HCT116 (cell line): Measurements from ENCODE around the gene OR8K1. TPM values are rescaled to one million over a fixed set of nuclear protein-coding genes. Genes with fewer than 3 reads are reported as not detected.

ENCODE experiments used
- ATAC-seq: fragments of 200-7000 bp; cut with Tn5 transposase; 2 replicates; pipeline ENCODE4 v1.9.1; 2020; ENCODE audit warnings: mild to moderate bottlenecking, moderate library complexity
- BruUV-seq: library from RNA; stranded (reverse); fragments of 400-500 nt; replicated peaks from 2 replicates; lab custom pipeline; 2021; lab: Mats Ljungman, UMichigan
- CTCF ChIA-PET: fragments of 300-600 bp; sonication (Branson Sonifier 250); formaldehyde crosslinking; loops from one replicate; lab custom pipeline; 2021; ENCODE audit warnings: antibody characterized with exemption; lab: Charles Lee
- POLR2A ChIA-PET: fragments of 300-600, 350-600 bp; sonication (Branson Sonifier 250); formaldehyde crosslinking; loops from one replicate; lab custom pipeline; 2021; ENCODE audit warnings: antibody characterized with exemption; lab: Charles Lee
- RAD21 ChIA-PET, 2 experiments: fragments of 300-600 bp; sonication (Branson Sonifier 250); formaldehyde crosslinking; loops; one replicate each; lab custom pipeline; 2023; ENCODE audit warnings: low total read pairs in 2 of 2; ENCODE audit not compliant: uncharacterized antibody in 2 of 2, unreplicated experiment in 2 of 2, low non-redundant PET in 1 of 2; lab: Charles Lee
- DNase-seq: peaks from one replicate; pipeline ENCODE4 v3.0.0-alpha.2; 2010; ENCODE audit warnings: low read depth, low spot score
- H2AFZ ChIP-seq: fragments of 200-600 bp; shearing (Covaris generic), sonication (generic); 2 replicates; pipeline ENCODE4 v1.6.1; 2017; ENCODE audit warnings: low read depth, mixed run types, mixed read lengths, antibody characterized with exemption, low read length; ENCODE audit not compliant: poor library complexity, severe bottlenecking
- H3K27ac ChIP-seq: 2 replicates; pipeline ENCODE4 v1.5.1; 2012; ENCODE audit warnings: low read depth, low read length
- H3K27me3 ChIP-seq: fragments of 200-600 bp; sonication (generic); 2 replicates; pipeline ENCODE4 v1.6.1; 2016; ENCODE audit warnings: mixed run types, low read length, mixed read lengths; ENCODE audit not compliant: insufficient read depth
- H3K36me3 ChIP-seq, 2 experiments: fragments of 200-500 bp in 1 of 2; fragments of 200-600 bp in 1 of 2; sonication (Bioruptor generic) in 1 of 2; sonication (generic) in 1 of 2; 2 replicates each; pipeline versions ENCODE4 v1.5.1 to v1.6.1; 2014 to 2016; ENCODE audit warnings: low read length in 2 of 2, inconsistent platforms in 1 of 2, mixed read lengths in 1 of 2, mixed run types in 1 of 2; ENCODE audit not compliant: insufficient read depth in 2 of 2, control insufficient read depth in 1 of 2
- H3K4me1 ChIP-seq, 2 experiments: fragments of 200-600 bp in 1 of 2; sonication (generic) in 1 of 2; 2 replicates each; pipeline versions ENCODE4 v1.5.1 to v1.6.1; 2012 to 2017; ENCODE audit warnings: low read length in 2 of 2, inconsistent platforms in 1 of 2, mild to moderate bottlenecking in 1 of 2, mixed read lengths in 1 of 2, mixed run types in 1 of 2, moderate library complexity in 1 of 2; ENCODE audit not compliant: insufficient read depth in 2 of 2, control insufficient read depth in 1 of 2
- H3K4me2 ChIP-seq: fragments of 200-600 bp; sonication (generic); 2 replicates; pipeline ENCODE4 v1.6.1; 2017; ENCODE audit warnings: mixed run types, low read length, mixed read lengths
- H3K4me3 ChIP-seq, 2 experiments: fragments of 200-600 bp in 1 of 2; sonication (generic) in 1 of 2; replicated peaks in 1 of 2; 2 replicates each; pipeline ENCODE4 v1.5.1; 2011 to 2016; ENCODE audit warnings: low read length in 2 of 2, control low read depth in 1 of 2, low read depth in 1 of 2, mild to moderate bottlenecking in 1 of 2, mixed read lengths in 1 of 2, mixed run types in 1 of 2
- H3K79me2 ChIP-seq: fragments of 200-600 bp; sonication (generic); 2 replicates; pipeline ENCODE4 v1.6.1; 2017; ENCODE audit warnings: mild to moderate bottlenecking, mixed run types, low read length, moderate library complexity, mixed read lengths; ENCODE audit not compliant: insufficient read depth
- H3K9ac ChIP-seq: fragments of 200-600 bp; sonication (generic); 2 replicates; pipeline ENCODE4 v1.6.1; 2016; ENCODE audit warnings: low read length, mixed read lengths
- H3K9me2 ChIP-seq: fragments of 200-600 bp; sonication (generic), shearing (Covaris generic); 2 replicates; pipeline ENCODE4 v1.6.1; 2017; ENCODE audit warnings: mixed run types, mild to moderate bottlenecking, moderate library complexity; ENCODE audit not compliant: insufficient read depth
- H3K9me3 ChIP-seq, 2 experiments: fragments of 200-500 bp in 1 of 2; fragments of 200-600 bp in 1 of 2; sonication (Bioruptor generic) in 1 of 2; sonication (generic) in 1 of 2; 2 replicates each; pipeline ENCODE4 v1.6.1; 2014 to 2017; ENCODE audit warnings: low read length in 2 of 2, mixed read lengths in 2 of 2, inconsistent platforms in 1 of 2, low read depth in 1 of 2, mild to moderate bottlenecking in 1 of 2, mixed run types in 1 of 2, moderate library complexity in 1 of 2; ENCODE audit not compliant: control insufficient read depth in 1 of 2, insufficient read depth in 1 of 2
- H4K20me1 ChIP-seq: fragments of 200-600 bp; sonication (generic), shearing (Covaris generic); 2 replicates; pipeline ENCODE4 v1.6.1; 2017; ENCODE audit warnings: mixed run types, mild to moderate bottlenecking, moderate library complexity; ENCODE audit not compliant: insufficient read depth
- ELF1 ChIP-seq: IDR thresholded peaks from 2 replicates; pipeline ENCODE4 v1.6.1; 2012; ENCODE audit warnings: low read depth, borderline replicate concordance
- FOSL1 ChIP-seq: IDR thresholded peaks from 2 replicates; pipeline ENCODE4 v1.6.1; 2012; ENCODE audit warnings: low read depth
- JUND ChIP-seq: IDR thresholded peaks from 2 replicates; pipeline ENCODE4 v1.6.1; 2012
- SRF ChIP-seq: IDR thresholded peaks from 2 replicates; pipeline ENCODE4 v1.6.1; 2012; ENCODE audit warnings: low read depth
- ZNF274 ChIP-seq: fragments of 200-500 bp; sonication (Bioruptor generic); IDR thresholded peaks from 2 replicates; pipeline ENCODE4 v1.6.1; 2014; ENCODE audit warnings: mild to moderate bottlenecking, low read depth, low read length, inconsistent platforms
- intact Hi-C: fragments of 100-400 bp; cut with micrococcal nuclease; formaldehyde crosslinking; loops from 2 replicates; pipeline ENCODE4 v1.10.0; 2022
- total RNA-seq: library from RNA; stranded (reverse); gene quantifications from one replicate; pipeline ENCODE4 v1.2.1, GENCODE V29; 2021; ENCODE audit not compliant: unreplicated experiment

Gene OR8K1
- total RNA-seq, 1 experiment from 2014 or later: not detected

- CTCF ChIA-PET: no interaction called here
- DNase-seq (no peak), ATAC-seq (no peak)
- intact Hi-C loops: no loop called here
- BruUV-seq: no TSS peak
- H2AFZ ChIP-seq: no peak overlapping the region
- H3K27me3 ChIP-seq: no peaks in the 10 kb centered on the region
- peaks cover 6 to 21% of the 10 kb centered on the region in 2 experiments; a peak in 2 of 4 replicates for H3K9me3 ChIP-seq
- H3K79me2 ChIP-seq: no peaks in the 10 kb centered on the region
- no peaks in the 10 kb centered on the region for H3K4me1 ChIP-seq
- H4K20me1 ChIP-seq: no peaks in the 10 kb centered on the region
- H3K9me2 ChIP-seq: no peaks in the 10 kb centered on the region
- no peak overlapping the region for H3K4me3 ChIP-seq
- RAD21 ChIA-PET: no interaction called here
- POLR2A ChIA-PET: no interaction called here
- H3K27ac ChIP-seq: no peak overlapping the region
- H3K9ac ChIP-seq: no peak overlapping the region
- no peak overlapping the region for H3K4me2 ChIP-seq
- TF ChIP-seq FOSL1 (no peak), JUND (no peak), ZNF274 (no peak), ELF1 (no peak), SRF (no peak)
- H3K36me3 ChIP-seq: no peaks in the 10 kb centered on the region
These were observed 5.5 kb upstream of the OR8K1 start for GRCh38 chr11:56340289-56340688.

- Histone ChIP-seq H3K9ac (no peak within 1 kb of the TSS), H3K27me3 (no peaks in the 10 kb centered on the region), H3K4me3 (no peak within 1 kb of the TSS), H3K4me2 (no peak within 1 kb of the TSS), H3K27ac (no peak within 1 kb of the TSS), H3K36me3 (no peaks in the 10 kb centered on the region), H3K9me2 (no peaks in the 10 kb centered on the region), H3K9me3 (peaks cover 0 to 11% of the 10 kb centered on the region in 2 experiments; a peak in 1 of 4 replicates), H3K79me2 (no peaks in the 10 kb centered on the region), H4K20me1 (no peaks in the 10 kb centered on the region), H2AFZ (no peak within 1 kb of the TSS), H3K4me1 (no peaks in the 10 kb centered on the region)
- no peak for TF ChIP-seq FOSL1
- RAD21 ChIA-PET: no interaction called here
- POLR2A ChIA-PET: no interaction called here
- ATAC-seq (no peak), DNase-seq (no peak)
- no TSS peak for BruUV-seq
- CTCF ChIA-PET: no interaction called here
- intact Hi-C loops: no loop called here
These were observed 8.2 kb downstream of the OR8K1 start, which contains the start of gene OR8J1 for GRCh38 chr11:56353991-56354390. OR8J1 (plus strand) TSS chr11:56354291; CDS start chr11:56360247, 5,956 bp downstream.
